ENCODE results near the gene MAP3K19.
"Not testable (repeated sequence)": the region's sequence is repeated elsewhere in the genome, so short reads cannot be mapped to it uniquely, and the experiment has no call there.

Gene MAP3K19

DNA sequence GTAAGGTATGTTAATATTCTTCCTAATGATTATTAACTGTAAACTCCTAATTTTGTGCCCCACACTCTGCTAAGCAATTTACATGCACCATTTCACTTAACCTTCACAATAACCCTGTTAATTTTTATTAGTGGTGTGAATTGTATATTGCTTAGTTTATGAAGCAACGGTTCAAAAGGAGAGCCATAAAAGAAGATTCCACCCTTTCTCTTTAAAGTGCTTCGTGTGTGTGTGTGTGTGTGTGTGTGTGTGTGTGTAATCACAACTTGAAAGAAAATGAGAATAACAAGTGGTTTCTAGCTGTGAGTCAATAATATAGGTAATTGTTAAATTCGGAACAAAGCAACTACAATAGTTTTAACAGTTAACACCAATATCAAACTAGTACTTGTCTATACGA is 68.0 kb downstream of the MAP3K19 start:
- no peaks in the 10 kb centered on the region for H3K27me3 ChIP-seq (ENCODE audit: control insufficient read depth in 1 of 2, insufficient read depth in 2 of 2, low read length in 2 of 2)
- no peaks in the 10 kb centered on the region for H3K36me3 ChIP-seq (ENCODE audit: insufficient read depth, low read length)
- no peaks in the 10 kb centered on the region for H3K4me1 ChIP-seq (ENCODE audit: insufficient read depth, low read length)
- no peak overlapping the region for H3K9ac ChIP-seq (ENCODE audit: low read length)
- H3K4me3 ChIP-seq (ENCODE audit: low read depth in 1 of 2, low read length in 2 of 2): no peak overlapping the region
- H3K27ac ChIP-seq (ENCODE audit: low read depth, low read length): no peak overlapping the region
- H3K9me3 ChIP-seq (ENCODE audit: low read length): no peaks in the 10 kb centered on the region

DNA sequence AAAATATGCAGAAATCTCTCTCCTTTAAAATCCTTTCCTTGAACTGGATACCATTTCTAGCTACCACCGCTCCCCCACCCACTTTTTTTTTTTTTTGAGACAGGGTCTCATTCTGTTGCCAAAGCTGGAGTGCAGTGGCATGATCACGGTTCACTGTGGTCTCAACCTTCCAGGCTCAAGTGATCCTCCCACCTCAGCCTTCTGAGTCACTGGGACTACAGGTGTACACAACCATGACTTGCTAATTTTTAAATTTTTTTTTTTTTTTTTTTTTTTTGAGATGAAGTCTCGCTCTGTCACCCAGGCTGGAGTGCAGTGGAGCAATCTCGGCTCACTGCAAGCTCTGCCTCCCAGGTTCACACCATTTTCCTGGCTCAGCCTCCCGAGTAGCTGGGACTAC is 70.1 kb downstream of the MAP3K19 start:
- H3K27ac ChIP-seq (ENCODE audit: low read depth, low read length); H3K9me3 ChIP-seq (ENCODE audit: low read length); H3K27me3 ChIP-seq (ENCODE audit: control insufficient read depth in 1 of 2, insufficient read depth in 2 of 2, low read length in 2 of 2); H3K4me3 ChIP-seq (ENCODE audit: low read depth in 1 of 2, low read length in 2 of 2); H3K9ac ChIP-seq (ENCODE audit: low read length); H3K4me1 ChIP-seq (ENCODE audit: insufficient read depth, low read length); H3K36me3 ChIP-seq (ENCODE audit: insufficient read depth, low read length): not testable (repeated sequence)

DNA sequence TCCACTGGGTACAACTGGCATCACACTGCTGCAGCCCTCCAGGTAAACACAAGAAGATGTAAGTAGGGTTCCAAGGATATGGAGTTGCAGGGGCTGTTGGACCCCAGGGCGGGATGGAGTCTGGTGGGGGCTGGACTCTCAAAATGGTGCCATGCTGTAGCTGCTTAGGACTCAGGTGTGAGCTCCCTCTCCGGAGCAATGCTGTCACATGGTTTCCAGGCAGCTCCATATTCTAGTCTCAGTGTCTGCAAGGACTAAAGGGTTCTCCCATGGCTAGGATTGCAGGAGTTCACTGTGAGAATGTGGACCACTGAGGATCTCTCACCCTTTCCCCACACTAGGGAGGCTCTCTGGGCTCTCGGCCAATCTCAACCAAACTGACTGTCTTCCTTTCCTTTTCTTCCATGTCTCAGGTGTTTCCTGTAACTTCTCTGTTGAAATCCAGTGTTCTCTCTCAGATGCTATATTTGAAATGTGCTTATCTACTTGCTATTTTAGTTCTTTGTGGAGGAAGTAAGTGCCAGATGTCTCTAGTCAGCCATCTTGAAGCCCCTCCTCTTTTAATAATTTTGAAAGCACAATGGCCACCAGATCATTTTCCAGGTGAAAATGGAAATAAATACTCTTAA is 71.1 kb downstream of the MAP3K19 start:
- H3K9me3 ChIP-seq (ENCODE audit: low read length): no peaks in the 10 kb centered on the region
- no peak overlapping the region for H3K9ac ChIP-seq (ENCODE audit: low read length)
- no peak overlapping the region for H3K4me3 ChIP-seq (ENCODE audit: low read depth in 1 of 2, low read length in 2 of 2)
- no peak overlapping the region for H3K27ac ChIP-seq (ENCODE audit: low read depth, low read length)
- H3K36me3 ChIP-seq (ENCODE audit: insufficient read depth, low read length): no peaks in the 10 kb centered on the region
- no peaks in the 10 kb centered on the region for H3K27me3 ChIP-seq (ENCODE audit: control insufficient read depth in 1 of 2, insufficient read depth in 2 of 2, low read length in 2 of 2)
- H3K4me1 ChIP-seq (ENCODE audit: insufficient read depth, low read length): no peaks in the 10 kb centered on the region

DNA sequence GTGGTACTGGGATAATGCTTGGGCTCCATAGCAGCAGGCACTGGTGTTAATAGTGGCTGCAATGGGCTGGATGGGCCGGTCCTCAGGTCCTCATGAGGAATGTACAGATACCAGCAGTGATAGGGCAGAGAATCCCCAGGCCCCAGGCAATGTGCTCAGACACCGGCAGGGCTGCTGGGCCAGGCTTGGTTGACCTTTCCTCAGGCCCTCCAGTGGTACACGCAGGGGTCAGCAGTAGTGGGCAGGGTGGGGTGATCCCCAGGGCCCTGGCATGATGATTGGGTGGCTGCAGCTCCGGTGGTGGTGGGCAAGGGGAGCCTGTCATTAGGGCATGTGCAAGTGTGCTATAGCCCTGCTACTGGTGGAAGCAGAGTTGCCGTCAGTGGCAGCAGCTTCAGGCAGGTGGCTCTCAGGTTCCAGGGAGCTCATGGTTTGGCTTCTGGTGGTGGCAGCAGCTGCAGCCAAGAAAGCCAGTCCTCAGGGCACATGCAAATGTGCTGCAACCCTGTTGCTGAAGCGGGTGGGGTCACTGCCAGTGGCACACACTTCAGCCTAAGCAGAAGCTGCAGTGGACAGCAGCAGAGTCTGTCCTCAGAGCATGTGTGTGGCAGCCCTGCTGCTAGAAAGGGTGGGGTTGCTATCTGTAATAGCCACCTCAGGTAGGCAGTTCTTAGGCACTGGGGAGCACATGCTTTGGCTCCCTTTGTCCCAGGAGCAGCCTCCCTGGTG is 71.8 kb downstream of the MAP3K19 start:
- Histone ChIP-seq H3K9me3 (ENCODE audit: low read length) (no peaks in the 10 kb centered on the region), H3K36me3 (ENCODE audit: insufficient read depth, low read length) (no peaks in the 10 kb centered on the region), H3K9ac (ENCODE audit: low read length) (no peak overlapping the region), H3K4me3 (ENCODE audit: low read depth in 1 of 2, low read length in 2 of 2) (no peak overlapping the region), H3K27ac (ENCODE audit: low read depth, low read length) (no peak overlapping the region), H3K4me1 (ENCODE audit: insufficient read depth, low read length) (no peaks in the 10 kb centered on the region), H3K27me3 (ENCODE audit: control insufficient read depth in 1 of 2, insufficient read depth in 2 of 2, low read length in 2 of 2) (no peaks in the 10 kb centered on the region)

DNA sequence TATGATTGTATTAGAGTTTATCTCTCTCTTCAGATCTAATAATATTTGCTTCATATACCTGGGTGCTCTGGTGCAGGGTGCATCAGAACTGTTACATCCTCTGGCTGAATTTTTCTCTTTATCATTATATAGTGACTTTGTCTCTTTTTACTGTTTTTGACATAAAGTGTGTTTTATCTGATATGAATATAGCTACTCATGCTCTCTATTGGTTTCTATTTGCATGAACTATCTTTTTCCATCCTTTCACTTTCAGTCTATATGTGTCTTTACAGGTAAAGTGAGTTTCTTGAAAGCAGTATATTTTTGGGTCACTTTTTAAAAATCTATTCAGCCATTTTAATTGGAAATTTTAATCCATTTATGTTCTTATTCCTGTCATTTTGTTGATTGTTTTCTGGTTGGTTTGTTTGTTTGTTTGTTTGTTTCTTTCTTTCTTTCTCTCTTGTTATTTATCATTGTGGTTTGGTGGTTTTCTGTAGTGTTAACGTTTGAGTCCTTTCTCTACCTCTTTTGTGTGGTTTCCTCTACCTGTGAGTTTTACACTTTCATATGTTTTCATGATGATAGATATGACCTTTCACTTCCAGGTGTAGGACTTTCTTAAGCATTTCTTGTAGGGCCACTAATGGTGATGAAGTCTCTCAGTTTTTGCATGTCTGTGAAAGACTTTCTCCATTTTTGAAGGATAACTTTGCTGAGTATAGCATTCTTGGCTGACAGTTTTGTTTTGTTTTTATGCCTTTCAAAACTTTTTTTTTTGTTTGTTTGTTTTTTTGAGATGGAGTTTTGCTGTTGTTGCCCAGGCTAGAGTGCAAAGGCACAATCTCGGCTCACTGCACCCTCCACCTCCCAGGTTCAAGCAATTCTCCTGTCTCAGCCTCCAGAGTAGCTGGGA is 73.8 kb downstream of the MAP3K19 start:
- Histone ChIP-seq H3K4me1 (ENCODE audit: insufficient read depth, low read length) (no peaks in the 10 kb centered on the region), H3K27me3 (ENCODE audit: control insufficient read depth in 1 of 2, insufficient read depth in 2 of 2, low read length in 2 of 2) (no peaks in the 10 kb centered on the region), H3K4me3 (ENCODE audit: low read depth in 1 of 2, low read length in 2 of 2) (no peak overlapping the region), H3K36me3 (ENCODE audit: insufficient read depth, low read length) (no peaks in the 10 kb centered on the region), H3K9ac (ENCODE audit: low read length) (no peak overlapping the region), H3K9me3 (ENCODE audit: low read length) (no peaks in the 10 kb centered on the region), H3K27ac (ENCODE audit: low read depth, low read length) (no peak overlapping the region)

DNA sequence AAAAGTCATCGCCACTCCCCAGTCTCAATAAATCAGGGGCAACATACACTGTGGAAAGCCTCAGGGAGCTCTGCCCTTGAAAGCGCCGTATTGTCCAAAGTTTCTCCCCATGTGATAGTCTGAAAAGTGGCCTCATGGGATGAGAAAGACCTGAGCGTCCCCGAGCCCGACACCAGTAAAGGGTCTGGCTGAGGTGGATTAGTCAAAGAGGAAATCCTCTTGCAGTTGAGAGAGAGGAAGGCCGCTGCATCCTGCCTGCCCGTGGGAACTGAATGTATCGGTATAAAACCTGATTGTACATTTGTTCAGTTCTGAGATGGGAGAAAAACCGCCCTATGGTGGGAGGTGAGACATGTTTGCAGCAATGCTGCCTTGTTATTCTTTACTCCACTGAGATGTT is 80.1 kb downstream of the MAP3K19 start:
- H3K4me1 ChIP-seq (ENCODE audit: insufficient read depth, low read length); H3K4me3 ChIP-seq (ENCODE audit: low read depth in 1 of 2, low read length in 2 of 2); H3K27me3 ChIP-seq (ENCODE audit: control insufficient read depth in 1 of 2, insufficient read depth in 2 of 2, low read length in 2 of 2); H3K9me3 ChIP-seq (ENCODE audit: low read length); H3K36me3 ChIP-seq (ENCODE audit: insufficient read depth, low read length); H3K9ac ChIP-seq (ENCODE audit: low read length); H3K27ac ChIP-seq (ENCODE audit: low read depth, low read length): not testable (repeated sequence)

DNA sequence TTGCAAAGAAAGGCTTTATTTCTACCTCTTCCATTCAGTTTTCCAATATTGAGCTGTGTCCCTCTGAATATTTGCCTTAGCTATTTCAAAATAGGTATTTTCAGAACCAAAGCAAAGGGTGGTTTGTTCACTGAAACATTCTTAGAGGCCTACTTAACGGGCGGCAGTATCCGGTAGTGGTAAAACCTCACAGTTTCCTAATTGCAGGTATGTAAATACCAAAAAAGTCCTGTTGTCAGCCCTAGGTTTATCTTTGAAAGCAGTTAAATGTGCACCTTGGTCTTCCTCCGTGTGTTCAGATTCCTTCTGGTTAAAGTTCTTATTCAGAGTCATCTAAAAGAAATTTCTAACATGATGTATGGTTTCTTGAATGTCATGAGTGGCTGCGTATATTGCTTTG is 89.8 kb downstream of the MAP3K19 start:
- H3K27me3 ChIP-seq (ENCODE audit: control insufficient read depth in 1 of 2, insufficient read depth in 2 of 2, low read length in 2 of 2): no peaks in the 10 kb centered on the region

DNA sequence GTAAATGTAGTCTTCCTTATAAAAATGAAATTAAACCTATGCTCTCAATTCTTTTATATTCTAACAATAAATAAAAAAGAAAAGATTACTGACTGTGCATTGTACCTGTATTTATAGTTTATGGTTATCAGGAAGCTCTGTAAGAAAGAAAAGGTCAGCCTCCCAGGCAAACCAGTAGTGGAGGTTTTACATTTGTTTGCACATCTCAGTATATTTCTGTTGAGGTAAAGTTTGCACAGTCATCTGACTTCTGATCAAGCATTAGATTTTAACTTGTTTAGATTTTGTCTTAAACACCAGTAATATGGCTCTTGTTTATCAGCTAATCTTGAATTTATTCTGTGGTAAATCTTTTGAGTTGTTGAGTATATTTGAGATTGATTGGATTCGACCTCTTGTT is 91.5 kb downstream of the MAP3K19 start:
- Histone ChIP-seq H3K36me3 (ENCODE audit: insufficient read depth, low read length) (peaks cover 32% of the 10 kb centered on the region), H3K27me3 (ENCODE audit: control insufficient read depth in 1 of 2, insufficient read depth in 2 of 2, low read length in 2 of 2) (no peaks in the 10 kb centered on the region), H3K4me1 (ENCODE audit: insufficient read depth, low read length) (no peaks in the 10 kb centered on the region), H3K9me3 (ENCODE audit: low read length) (no peaks in the 10 kb centered on the region), H3K27ac (ENCODE audit: low read depth, low read length) (no peak overlapping the region), H3K9ac (ENCODE audit: low read length) (no peak overlapping the region), H3K4me3 (ENCODE audit: low read depth in 1 of 2, low read length in 2 of 2) (no peak overlapping the region)

More for the DNA sequence above, 89.8 kb downstream of the MAP3K19 start:
- H3K9ac ChIP-seq (ENCODE audit: low read length): no peak overlapping the region
- no peaks in the 10 kb centered on the region for H3K4me1 ChIP-seq (ENCODE audit: insufficient read depth, low read length)
- no peak overlapping the region for H3K4me3 ChIP-seq (ENCODE audit: low read depth in 1 of 2, low read length in 2 of 2)
- peaks cover 24% of the 10 kb centered on the region for H3K36me3 ChIP-seq (ENCODE audit: insufficient read depth, low read length)
- H3K9me3 ChIP-seq (ENCODE audit: low read length): no peaks in the 10 kb centered on the region
- no peak overlapping the region for H3K27ac ChIP-seq (ENCODE audit: low read depth, low read length)

DNA sequence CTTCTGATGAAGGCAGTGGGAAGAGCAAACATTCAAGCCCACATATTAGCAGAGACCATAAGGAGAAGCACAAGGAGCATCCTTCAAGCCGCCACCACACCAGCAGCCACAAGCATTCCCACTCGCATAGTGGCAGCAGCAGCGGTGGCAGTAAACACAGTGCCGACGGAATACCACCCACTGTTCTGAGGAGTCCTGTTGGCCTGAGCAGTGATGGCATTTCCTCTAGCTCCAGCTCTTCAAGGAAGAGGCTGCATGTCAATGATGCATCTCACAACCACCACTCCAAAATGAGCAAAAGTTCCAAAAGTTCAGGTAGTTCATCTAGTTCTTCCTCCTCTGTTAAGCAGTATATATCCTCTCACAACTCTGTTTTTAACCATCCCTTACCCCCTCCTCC is 93.2 kb downstream of the MAP3K19 start:
- H3K4me3 ChIP-seq (ENCODE audit: low read depth in 1 of 2, low read length in 2 of 2): no peak overlapping the region
- no peaks in the 10 kb centered on the region for H3K27me3 ChIP-seq (ENCODE audit: control insufficient read depth in 1 of 2, insufficient read depth in 2 of 2, low read length in 2 of 2)
- no peak overlapping the region for H3K9ac ChIP-seq (ENCODE audit: low read length)
- no peaks in the 10 kb centered on the region for H3K9me3 ChIP-seq (ENCODE audit: low read length)
- peaks cover 37% of the 10 kb centered on the region for H3K36me3 ChIP-seq (ENCODE audit: insufficient read depth, low read length)
- H3K27ac ChIP-seq (ENCODE audit: low read depth, low read length): no peak overlapping the region
- H3K4me1 ChIP-seq (ENCODE audit: insufficient read depth, low read length): no peaks in the 10 kb centered on the region

DNA sequence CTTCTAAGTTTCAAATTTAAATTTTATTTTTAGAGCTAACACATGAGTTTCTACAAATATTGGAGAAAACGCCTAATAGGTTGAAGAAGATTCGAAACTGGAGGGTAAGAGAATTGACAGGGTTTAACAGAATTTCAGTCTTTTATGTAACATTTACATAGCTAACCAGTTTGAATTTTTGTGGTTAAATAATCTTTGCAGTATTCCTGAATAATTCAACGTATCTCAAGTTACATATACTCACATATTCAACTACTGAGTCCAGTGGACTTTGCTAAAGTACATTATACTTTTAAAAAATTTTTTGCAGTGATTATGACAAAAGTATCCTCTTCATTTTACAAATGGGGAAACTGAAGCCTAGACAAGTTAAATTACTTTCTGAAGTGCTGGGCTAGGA is 94.6 kb downstream of the MAP3K19 start:
- Histone ChIP-seq H3K9me3 (ENCODE audit: low read length) (no peaks in the 10 kb centered on the region), H3K36me3 (ENCODE audit: insufficient read depth, low read length) (peaks cover 47% of the 10 kb centered on the region), H3K9ac (ENCODE audit: low read length) (no peak overlapping the region), H3K27me3 (ENCODE audit: control insufficient read depth in 1 of 2, insufficient read depth in 2 of 2, low read length in 2 of 2) (no peaks in the 10 kb centered on the region), H3K4me1 (ENCODE audit: insufficient read depth, low read length) (no peaks in the 10 kb centered on the region), H3K27ac (ENCODE audit: low read depth, low read length) (no peak overlapping the region), H3K4me3 (ENCODE audit: low read depth in 1 of 2, low read length in 2 of 2) (no peak overlapping the region)

DNA sequence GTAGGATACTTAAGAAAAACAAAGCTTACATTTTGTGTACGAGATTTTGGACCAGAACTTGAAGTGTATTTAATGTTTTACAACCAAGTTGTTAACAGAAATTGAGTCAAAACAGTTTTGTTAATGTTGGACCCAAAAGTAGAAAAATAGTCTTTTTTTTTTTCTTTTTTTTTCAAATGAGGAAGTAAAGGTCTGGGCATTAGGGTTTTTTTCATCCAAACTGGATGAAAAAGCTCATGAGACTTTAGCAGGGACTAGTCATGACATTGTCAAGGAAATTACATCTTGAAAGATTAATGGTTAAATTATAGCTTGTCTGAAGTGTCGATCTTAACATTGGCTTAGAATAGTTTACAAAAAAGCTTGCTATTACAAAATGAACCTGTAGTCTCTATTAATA is 96.4 kb downstream of the MAP3K19 start:
- peaks cover 50% of the 10 kb centered on the region for H3K36me3 ChIP-seq (ENCODE audit: insufficient read depth, low read length)
- H3K4me1 ChIP-seq (ENCODE audit: insufficient read depth, low read length): no peaks in the 10 kb centered on the region
- H3K9ac ChIP-seq (ENCODE audit: low read length): no peak overlapping the region
- no peak overlapping the region for H3K27ac ChIP-seq (ENCODE audit: low read depth, low read length)
- no peak overlapping the region for H3K4me3 ChIP-seq (ENCODE audit: low read depth in 1 of 2, low read length in 2 of 2)
- H3K9me3 ChIP-seq (ENCODE audit: low read length): no peaks in the 10 kb centered on the region
- H3K27me3 ChIP-seq (ENCODE audit: control insufficient read depth in 1 of 2, insufficient read depth in 2 of 2, low read length in 2 of 2): no peaks in the 10 kb centered on the region

Data from muscle layer of colon (tissue), 2 donors.